Measurements from ENCODE around the gene MAGI1. TPM values are rescaled to one million over a fixed set of nuclear protein-coding genes. Genes with fewer than 3 reads are reported as not detected.
A peak's percentile ranks its signal among the peaks of the same experiment; 100 is the strongest.

The MAGI1 gene
- total RNA-seq, 1 donor from 2014 or later: 18.7 TPM

GRCh38 chr3:66018057-66019033 lies 20.4 kb downstream of the MAGI1 start:
- H3K4me3 Mint-ChIP-seq (ENCODE audit: unreplicated experiment): no peak overlapping the region
- peak; percentile 10 for TF ChIP-seq CTCF (IDR thresholded peaks at IDR 0.05)
- no peaks in the 10 kb centered on the region for H3K27me3 Mint-ChIP-seq (ENCODE audit: low read depth)
- H3K27ac Mint-ChIP-seq (ENCODE audit: unreplicated experiment): no peak overlapping the region
- H3K4me1 Mint-ChIP-seq (ENCODE audit: low read depth): peaks cover 43% of the 10 kb centered on the region
- H3K9me3 Mint-ChIP-seq (ENCODE audit: low read depth): no peaks in the 10 kb centered on the region
- H3K36me3 Mint-ChIP-seq (ENCODE audit: low read depth): no peaks in the 10 kb centered on the region
- DNase-seq (ENCODE audit: low spot score): no peak

- Mint-ChIP-seq H3K36me3 (ENCODE audit: low read depth) (no peaks in the 10 kb centered on the region), H3K27ac (ENCODE audit: unreplicated experiment) (no peak overlapping the region), H3K4me3 (ENCODE audit: unreplicated experiment) (no peak overlapping the region), H3K4me1 (ENCODE audit: low read depth) (peaks cover 36% of the 10 kb centered on the region), H3K27me3 (ENCODE audit: low read depth) (no peaks in the 10 kb centered on the region), H3K9me3 (ENCODE audit: low read depth) (no peaks in the 10 kb centered on the region)
- DNase-seq (ENCODE audit: low spot score): no peak
- TF ChIP-seq CTCF (IDR thresholded peaks at IDR 0.05): no peak
These were observed 21.1 kb downstream of the MAGI1 start for GRCh38 chr3:66017591-66017990.

GRCh38 chr3:66017084-66017483 lies 21.6 kb downstream of the MAGI1 start:
- Mint-ChIP-seq H3K4me3 (ENCODE audit: unreplicated experiment) (no peak overlapping the region), H3K27ac (ENCODE audit: unreplicated experiment) (no peak overlapping the region), H3K9me3 (ENCODE audit: low read depth) (no peaks in the 10 kb centered on the region), H3K4me1 (ENCODE audit: low read depth) (peaks cover 38% of the 10 kb centered on the region), H3K36me3 (ENCODE audit: low read depth) (no peaks in the 10 kb centered on the region), H3K27me3 (ENCODE audit: low read depth) (no peaks in the 10 kb centered on the region)
- DNase-seq (ENCODE audit: low spot score): no peak
- no peak for TF ChIP-seq CTCF (IDR thresholded peaks at IDR 0.05)

- DNase-seq (ENCODE audit: low spot score): no peak
- no peak overlapping the region for H3K4me3 Mint-ChIP-seq (ENCODE audit: unreplicated experiment)
- no peak for TF ChIP-seq CTCF (IDR thresholded peaks at IDR 0.05)
- peaks cover 34% of the 10 kb centered on the region for H3K4me1 Mint-ChIP-seq (ENCODE audit: low read depth)
- no peaks in the 10 kb centered on the region for H3K36me3 Mint-ChIP-seq (ENCODE audit: low read depth)
- H3K27me3 Mint-ChIP-seq (ENCODE audit: low read depth): no peaks in the 10 kb centered on the region
- H3K9me3 Mint-ChIP-seq (ENCODE audit: low read depth): no peaks in the 10 kb centered on the region
- H3K27ac Mint-ChIP-seq (ENCODE audit: unreplicated experiment): no peak overlapping the region
These were observed 22.9 kb downstream of the MAGI1 start for GRCh38 chr3:66015841-66016240.

- H3K36me3 Mint-ChIP-seq (ENCODE audit: low read depth): no peaks in the 10 kb centered on the region
- no peaks in the 10 kb centered on the region for H3K9me3 Mint-ChIP-seq (ENCODE audit: low read depth)
- no peak for TF ChIP-seq CTCF (IDR thresholded peaks at IDR 0.05)
- H3K27ac Mint-ChIP-seq (ENCODE audit: unreplicated experiment): peak overlapping the region; percentile 62
- DNase-seq (ENCODE audit: low spot score): no peak
- H3K4me1 Mint-ChIP-seq (ENCODE audit: low read depth): peaks cover 38% of the 10 kb centered on the region
- H3K4me3 Mint-ChIP-seq (ENCODE audit: unreplicated experiment): no peak overlapping the region
- H3K27me3 Mint-ChIP-seq (ENCODE audit: low read depth): no peaks in the 10 kb centered on the region
These were observed 24.1 kb downstream of the MAGI1 start for GRCh38 chr3:66014651-66015050.
